OCI-LY3 (cell line): ENCODE measurements around the gene METTL16.
"Not testable (repeated sequence)": the region's sequence is repeated elsewhere in the genome, so short reads cannot be mapped to it uniquely, and the experiment has no call there.

Experiments
- EZH2phosphoT487 ChIP-seq: fragments of 200-600 bp; shearing (Covaris generic); IDR thresholded peaks from 2 replicates; pipeline ENCODE4 v1.6.1; 2018; ENCODE audit warnings: antibody characterized with exemption, mixed run types, low read depth
- TF ChIP-seq, protein P1 (sequence below): fragments of 200-600, 300-600 bp; sonication (generic); IDR thresholded peaks from 2 replicates; pipeline ENCODE4 v1.5.1; 2014; ENCODE audit warnings: antibody characterized with exemption, low read length, low read depth

DNA sequence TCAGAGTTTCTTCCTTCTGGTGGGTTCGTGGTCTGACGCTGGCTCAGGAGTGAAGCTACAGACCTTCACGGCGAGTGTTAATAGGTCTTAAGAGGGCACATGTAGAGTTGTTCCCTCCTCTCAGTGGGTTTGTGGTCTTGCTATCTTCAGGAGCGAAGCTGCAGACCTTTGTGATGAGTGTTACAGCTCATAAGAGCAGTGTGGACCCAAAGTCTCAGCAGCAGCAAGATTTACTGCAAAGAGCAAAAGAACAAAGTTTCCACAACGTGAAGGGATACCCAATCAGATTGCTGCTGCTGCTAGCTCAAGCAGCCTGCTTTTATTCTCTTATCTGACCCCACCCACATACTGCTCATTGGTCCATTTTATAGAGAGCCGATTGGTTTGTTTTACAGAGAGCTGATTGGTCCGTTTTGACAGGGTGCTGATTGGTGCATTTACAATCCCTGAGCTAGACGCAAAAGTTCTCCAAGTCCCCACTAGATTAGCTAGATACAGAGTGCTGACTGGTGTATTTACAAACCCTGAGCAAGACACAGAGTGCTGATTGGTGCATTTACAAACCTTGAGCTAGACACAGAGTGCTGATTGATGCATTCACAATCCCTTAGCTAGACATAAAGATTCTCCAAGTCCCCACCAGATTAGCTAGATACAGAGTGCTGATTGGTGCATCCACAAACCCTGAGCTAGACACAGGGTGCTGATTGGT is 19.7 kb upstream of the METTL16 start:
- TF ChIP-seq, protein P1, sequence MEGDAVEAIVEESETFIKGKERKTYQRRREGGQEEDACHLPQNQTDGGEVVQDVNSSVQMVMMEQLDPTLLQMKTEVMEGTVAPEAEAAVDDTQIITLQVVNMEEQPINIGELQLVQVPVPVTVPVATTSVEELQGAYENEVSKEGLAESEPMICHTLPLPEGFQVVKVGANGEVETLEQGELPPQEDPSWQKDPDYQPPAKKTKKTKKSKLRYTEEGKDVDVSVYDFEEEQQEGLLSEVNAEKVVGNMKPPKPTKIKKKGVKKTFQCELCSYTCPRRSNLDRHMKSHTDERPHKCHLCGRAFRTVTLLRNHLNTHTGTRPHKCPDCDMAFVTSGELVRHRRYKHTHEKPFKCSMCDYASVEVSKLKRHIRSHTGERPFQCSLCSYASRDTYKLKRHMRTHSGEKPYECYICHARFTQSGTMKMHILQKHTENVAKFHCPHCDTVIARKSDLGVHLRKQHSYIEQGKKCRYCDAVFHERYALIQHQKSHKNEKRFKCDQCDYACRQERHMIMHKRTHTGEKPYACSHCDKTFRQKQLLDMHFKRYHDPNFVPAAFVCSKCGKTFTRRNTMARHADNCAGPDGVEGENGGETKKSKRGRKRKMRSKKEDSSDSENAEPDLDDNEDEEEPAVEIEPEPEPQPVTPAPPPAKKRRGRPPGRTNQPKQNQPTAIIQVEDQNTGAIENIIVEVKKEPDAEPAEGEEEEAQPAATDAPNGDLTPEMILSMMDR: not testable (repeated sequence)
- TF ChIP-seq EZH2phosphoT487: not testable (repeated sequence)
